ENCODE data around the gene PPP2R3A.

GRCh38 chr3:135966271-135966961, 888 bp downstream of the PPP2R3A start:
- TF ChIP-seq POLR2A (IDR thresholded peaks at IDR 0.05): no peak
- TF ChIP-seq CTCF (IDR thresholded peaks at IDR 0.05): no peak
- TF ChIP-seq POLR2AphosphoS5 (IDR thresholded peaks at IDR 0.05): no peak
